GM10248 (cell line): Measurements from ENCODE around the gene NOS1.
"Not testable (repeated sequence)": the region's sequence is repeated elsewhere in the genome, so short reads cannot be mapped to it uniquely, and the experiment has no call there.

Experiments used
- CTCF ChIA-PET: fragments of 300-600 bp; sonication (Branson Sonifier 250); formaldehyde crosslinking; extraction: SDS; loops from one replicate; lab custom pipeline; 2021; ENCODE audit warnings: antibody characterized with exemption; lab: Yijun Ruan, JAX
- POLR2A ChIA-PET: fragments of 350-650 bp; sonication (Branson Sonifier 250); formaldehyde crosslinking; extraction: SDS; loops from one replicate; lab custom pipeline; 2020; ENCODE audit warnings: antibody characterized with exemption; lab: Yijun Ruan, JAX
- DNase-seq: peaks from one replicate; pipeline ENCODE4 v3.0.0; 2012; ENCODE audit errors: extremely low spot score
- CTCF ChIP-seq: IDR thresholded peaks from 2 replicates; pipeline ENCODE4 v1.5.1; 2012; ENCODE audit warnings: mild to moderate bottlenecking, low read depth; ENCODE audit errors: extremely low read depth, missing control alignments, control extremely low read depth

Gene NOS1

DNA sequence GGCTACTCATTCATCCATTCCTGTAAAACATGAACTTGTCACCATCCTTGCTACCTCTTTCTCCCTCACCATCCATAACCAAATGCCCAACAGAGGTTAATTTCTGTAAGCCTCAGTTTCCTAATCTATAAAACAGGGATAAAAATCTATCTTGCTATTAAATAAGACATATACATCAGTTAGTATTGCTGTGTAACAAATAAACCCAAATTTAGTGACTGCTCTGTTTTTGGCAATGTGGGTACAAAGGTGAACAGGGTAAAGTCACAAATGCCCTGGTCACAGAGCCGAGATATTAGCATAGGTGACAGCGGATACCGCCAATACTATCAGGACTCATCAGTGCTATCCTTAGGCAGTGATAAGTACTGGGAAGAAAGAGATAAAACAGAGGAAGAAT lies 167.5 kb downstream of the NOS1 start:
- ChIA-PET POLR2A (no interaction called here), CTCF (no interaction called here)
- no peak for TF ChIP-seq CTCF
- no peak for DNase-seq

DNA sequence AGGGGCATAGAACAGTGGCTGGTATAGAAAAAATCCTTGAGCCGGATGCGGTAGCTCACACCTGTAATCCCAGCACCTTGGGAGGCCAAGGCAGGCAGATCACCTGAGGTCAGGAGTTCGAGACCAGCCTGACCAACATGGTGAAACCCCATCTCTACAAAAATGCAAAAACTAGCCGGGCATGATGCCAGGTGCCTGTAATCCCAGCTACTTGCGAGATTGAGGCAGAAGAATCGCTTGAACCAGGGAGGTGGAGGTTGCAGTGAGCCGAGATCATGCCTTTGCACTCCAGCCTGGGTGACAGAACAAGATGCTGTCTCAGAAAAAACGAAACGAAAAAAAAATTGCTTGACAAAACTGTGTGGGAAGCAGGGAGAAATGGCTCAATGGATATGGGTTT lies 168.8 kb downstream of the NOS1 start:
- CTCF ChIA-PET, POLR2A ChIA-PET, DNase-seq: not testable (repeated sequence)

- ChIA-PET CTCF (interaction anchor here (0.9 kb wide), 1 partner anchor 13 kb away, joined by 3 read pairs; no protein-coding TSS in a partner anchor), POLR2A (no interaction called here)
- no peak for TF ChIP-seq CTCF
- DNase-seq, result no peak
Observed at GRCh38 chr12:117192057-117192456, 169.4 kb downstream of the NOS1 start.

- DNase-seq, result peak; percentile 98
- no peak for TF ChIP-seq CTCF
- POLR2A ChIA-PET, result no interaction called here
- CTCF ChIA-PET, result no interaction called here
Observed at GRCh38 chr12:117190210-117190781, 171.1 kb downstream of the NOS1 start, which contains the start of gene FBXO21. Gene FBXO21, minus strand, starts transcription at chr12:117190470. Its CDS starts 14 bp downstream, at chr12:117190456.

DNA sequence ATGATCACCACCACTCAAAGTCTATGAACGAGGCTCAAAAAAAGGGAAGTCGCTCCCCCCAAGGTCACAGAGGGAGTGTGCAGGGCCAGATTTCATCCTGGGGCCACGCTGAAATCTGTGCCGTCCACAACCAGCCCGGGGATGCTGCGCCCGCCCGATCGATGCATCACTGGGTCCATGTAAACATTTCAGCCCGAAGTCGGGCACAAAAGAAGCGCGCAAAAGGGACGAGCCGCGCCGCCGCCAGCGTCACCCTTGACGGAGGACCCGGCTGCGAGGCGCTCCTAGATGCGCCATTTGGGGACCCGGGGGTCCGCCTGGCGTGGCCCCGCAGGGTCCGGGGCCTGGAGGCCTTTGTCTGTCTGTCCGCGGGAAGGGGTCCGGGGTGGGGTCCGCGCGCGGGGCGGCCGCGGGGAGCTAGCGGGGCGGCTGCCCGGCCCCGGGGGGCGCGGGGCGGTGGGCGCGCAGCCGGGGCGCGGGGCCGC lies 171.7 kb downstream of the NOS1 start:
- TF ChIP-seq CTCF, result no peak
- POLR2A ChIA-PET, result no interaction called here
- peak; percentile 56 for DNase-seq
- CTCF ChIA-PET, result no interaction called here

GRCh38 chr12:117188961-117189724 lies 172.3 kb downstream of the NOS1 start:
- DNase-seq, result no peak
- ChIA-PET POLR2A (interaction anchor here (0.7 kb wide), 1 partner anchor 197 kb away, joined by 4 read pairs; no protein-coding TSS in a partner anchor), CTCF (no interaction called here)
- no peak for TF ChIP-seq CTCF
